OCI-LY7 (cell line): ENCODE results near the gene TTLL10. TPM values are rescaled to one million over a fixed set of nuclear protein-coding genes. Genes with fewer than 3 reads are reported as not detected.

Experiments
- BruUV-seq: library from RNA; stranded (reverse); fragments of 400-500 nt; replicated peaks from 2 replicates; lab custom pipeline; 2021; lab: Mats Ljungman, UMichigan
- CTCF ChIA-PET: fragments of 300-600 bp; sonication (Branson Sonifier 250); formaldehyde crosslinking; loops from one replicate; lab custom pipeline; 2022; ENCODE audit warnings: antibody characterized with exemption; ENCODE audit not compliant: unreplicated experiment; lab: Charles Lee
- POLR2A ChIA-PET: fragments of 300-600 bp; sonication (Branson Sonifier 250); formaldehyde crosslinking; loops from one replicate; lab custom pipeline; 2022; ENCODE audit warnings: antibody characterized with exemption; lab: Charles Lee
- DNase-seq: peaks from one replicate; pipeline ENCODE4 v3.0.0-alpha.2; 2015; ENCODE audit warnings: low spot score
- H2AFZ ChIP-seq: fragments of 200-600 bp; sonication (generic), shearing (Covaris generic); 2 replicates; pipeline ENCODE4 v1.6.1; 2014; ENCODE audit warnings: mild to moderate bottlenecking, antibody characterized with exemption, low read length, moderate library complexity
- H3K27ac ChIP-seq: fragments of 200-600 bp; sonication (generic); 2 replicates; pipeline ENCODE4 v1.5.1; 2014; ENCODE audit warnings: mixed run types, low read depth, mild to moderate bottlenecking, moderate library complexity, low read length, inconsistent platforms; ENCODE audit not compliant: poor library complexity, severe bottlenecking
- H3K36me3 ChIP-seq: fragments of 200-600 bp; sonication (generic); 2 replicates; pipeline ENCODE4 v1.6.1; 2014; ENCODE audit warnings: mild to moderate bottlenecking, antibody characterized with exemption, low read length, moderate library complexity, mixed read lengths; ENCODE audit not compliant: insufficient read depth
- H3K4me1 ChIP-seq: fragments of 200-600 bp; sonication (generic); 2 replicates; pipeline ENCODE4 v1.5.1; 2014; ENCODE audit warnings: mild to moderate bottlenecking, low read length; ENCODE audit not compliant: insufficient read depth, poor library complexity, severe bottlenecking
- H3K4me2 ChIP-seq: fragments of 200-600 bp; sonication (generic); 2 replicates; pipeline ENCODE4 v1.6.1; 2014; ENCODE audit warnings: mild to moderate bottlenecking, low read length
- H3K4me3 ChIP-seq: fragments of 200-600 bp; sonication (generic); 2 replicates; pipeline ENCODE4 v1.5.1; 2014; ENCODE audit warnings: mild to moderate bottlenecking, low read depth, low read length; ENCODE audit not compliant: poor library complexity, severe bottlenecking
- H3K79me2 ChIP-seq: fragments of 200-600 bp; sonication (generic); 2 replicates; pipeline ENCODE4 v1.6.1; 2016; ENCODE audit warnings: low read depth, mild to moderate bottlenecking, low read length, moderate library complexity, mixed read lengths; ENCODE audit not compliant: insufficient read depth
- H3K9me2 ChIP-seq: fragments of 200-600 bp; sonication (generic); 2 replicates; pipeline ENCODE4 v1.6.1; 2016; ENCODE audit warnings: mild to moderate bottlenecking, low read length, mixed read lengths; ENCODE audit not compliant: insufficient read depth
- H3K9me3 ChIP-seq: fragments of 200-600 bp; sonication (generic); 2 replicates; pipeline ENCODE4 v1.6.1; 2014; ENCODE audit warnings: mild to moderate bottlenecking, mixed run types, low read length, mixed read lengths
- H4K20me1 ChIP-seq: fragments of 200-600 bp; sonication (generic); 2 replicates; pipeline ENCODE4 v1.6.1; 2014; ENCODE audit warnings: mild to moderate bottlenecking, antibody characterized with exemption, low read length, moderate library complexity, mixed read lengths; ENCODE audit not compliant: insufficient read depth
- CTCF ChIP-seq: fragments of 200-600 bp; sonication (generic); conservative IDR thresholded peaks from 2 replicates; pipeline ENCODE4 v1.5.1; 2014; ENCODE audit warnings: mild to moderate bottlenecking, antibody characterized with exemption, low read length, moderate library complexity, mixed read lengths
- EZH2phosphoT487 ChIP-seq: fragments of 200-600 bp; sonication (generic); IDR thresholded peaks from 2 replicates; pipeline ENCODE4 v1.6.1; 2018; ENCODE audit warnings: low read depth, borderline replicate concordance, mild to moderate bottlenecking, mixed run types, antibody characterized with exemption, low read length, moderate library complexity, mixed read lengths
- intact Hi-C: fragments of 100-400 bp; cut with micrococcal nuclease; formaldehyde crosslinking; loops from one replicate; pipeline ENCODE4 v1.10.0; 2022; ENCODE audit not compliant: unreplicated experiment
- total RNA-seq, 2 experiments: library from RNA; depleted of rRNA in 1 of 2; stranded (reverse); fragments of >200 nt in 1 of 2; shearing (Covaris generic) in 1 of 2; gene quantifications; 2 replicates each; pipeline ENCODE4 v1.2.3, GENCODE V29; 2014 to 2022

The TTLL10 gene
- total RNA-seq, 2 experiments from 2014 or later, result not detected

DNA sequence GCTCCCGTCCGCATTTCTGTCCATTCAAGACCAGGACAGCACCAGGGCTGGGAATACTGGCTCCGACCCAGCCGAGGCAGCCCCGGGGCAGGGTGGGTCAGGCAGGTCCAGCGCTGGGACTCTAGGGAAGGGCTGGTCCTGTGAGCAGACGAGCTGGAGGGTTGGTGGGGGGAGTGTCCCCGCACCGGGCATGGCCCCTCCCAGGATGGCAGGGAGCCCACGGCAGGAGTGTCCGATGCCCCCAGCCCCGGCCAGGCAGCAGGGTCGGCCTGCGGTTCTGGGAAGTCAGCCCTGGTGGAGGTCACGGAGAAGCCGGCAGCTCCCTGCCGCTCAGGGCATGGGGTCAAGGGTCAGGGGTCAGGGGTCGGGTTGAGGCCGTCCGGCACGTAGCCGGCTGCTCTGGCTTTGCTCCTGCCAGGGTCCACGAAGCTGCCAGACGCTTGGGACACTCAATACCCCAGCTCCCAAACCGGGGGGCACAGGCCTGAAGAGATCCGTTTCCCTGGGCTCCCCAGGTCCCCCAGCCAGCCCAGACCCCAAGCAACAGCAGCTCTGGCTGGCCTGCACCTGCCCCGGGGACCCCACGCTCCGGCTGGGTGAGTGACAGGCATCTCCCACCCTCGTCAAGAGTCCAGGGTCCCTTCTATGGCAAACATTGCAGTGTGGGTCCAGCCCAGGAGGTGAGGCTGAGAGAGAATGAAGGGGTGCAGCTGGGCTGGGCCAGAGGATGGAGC is 66.1 kb downstream of the TTLL10 start:
- no TSS peak for BruUV-seq
- H4K20me1 ChIP-seq, result no peaks in the 10 kb centered on the region
- H3K27ac ChIP-seq, result no peak overlapping the region
- no peak for DNase-seq
- no peaks in the 10 kb centered on the region for H3K9me3 ChIP-seq
- intact Hi-C loops, result loop anchor here (10.0 kb wide), 1 partner anchor 205 kb away; no protein-coding TSS in a partner anchor
- 0 out of 2 replicates have a peak, but pooled peaks cover 1% of the 10 kb centered on the region for H3K79me2 ChIP-seq
- H3K36me3 ChIP-seq, result no peaks in the 10 kb centered on the region
- H2AFZ ChIP-seq, result no peak overlapping the region
- ChIA-PET CTCF (no interaction called here), POLR2A (no interaction called here)
- no peak overlapping the region for H3K4me2 ChIP-seq
- H3K9me2 ChIP-seq, result no peaks in the 10 kb centered on the region
- no peaks in the 10 kb centered on the region for H3K4me1 ChIP-seq
- no peak overlapping the region for H3K4me3 ChIP-seq
- TF ChIP-seq EZH2phosphoT487, result no peak

- no peak overlapping the region for H2AFZ ChIP-seq
- no peaks in the 10 kb centered on the region for H3K79me2 ChIP-seq
- intact Hi-C loops, result no loop called here
- H3K9me3 ChIP-seq, result no peaks in the 10 kb centered on the region
- H3K9me2 ChIP-seq, result no peaks in the 10 kb centered on the region
- no peak overlapping the region for H3K4me2 ChIP-seq
- no peak overlapping the region for H3K4me3 ChIP-seq
- no peaks in the 10 kb centered on the region for H3K36me3 ChIP-seq
- DNase-seq, result no peak
- H3K27ac ChIP-seq, result no peak overlapping the region
- ChIA-PET CTCF (no interaction called here), POLR2A (no interaction called here)
- TF ChIP-seq CTCF (no peak), EZH2phosphoT487 (no peak)
- H3K4me1 ChIP-seq, result no peaks in the 10 kb centered on the region
- no peaks in the 10 kb centered on the region for H4K20me1 ChIP-seq
- BruUV-seq, result no TSS peak
These were observed 66.7 kb downstream of the TTLL10 start for GRCh38 chr1:1240348-1240732.

DNA sequence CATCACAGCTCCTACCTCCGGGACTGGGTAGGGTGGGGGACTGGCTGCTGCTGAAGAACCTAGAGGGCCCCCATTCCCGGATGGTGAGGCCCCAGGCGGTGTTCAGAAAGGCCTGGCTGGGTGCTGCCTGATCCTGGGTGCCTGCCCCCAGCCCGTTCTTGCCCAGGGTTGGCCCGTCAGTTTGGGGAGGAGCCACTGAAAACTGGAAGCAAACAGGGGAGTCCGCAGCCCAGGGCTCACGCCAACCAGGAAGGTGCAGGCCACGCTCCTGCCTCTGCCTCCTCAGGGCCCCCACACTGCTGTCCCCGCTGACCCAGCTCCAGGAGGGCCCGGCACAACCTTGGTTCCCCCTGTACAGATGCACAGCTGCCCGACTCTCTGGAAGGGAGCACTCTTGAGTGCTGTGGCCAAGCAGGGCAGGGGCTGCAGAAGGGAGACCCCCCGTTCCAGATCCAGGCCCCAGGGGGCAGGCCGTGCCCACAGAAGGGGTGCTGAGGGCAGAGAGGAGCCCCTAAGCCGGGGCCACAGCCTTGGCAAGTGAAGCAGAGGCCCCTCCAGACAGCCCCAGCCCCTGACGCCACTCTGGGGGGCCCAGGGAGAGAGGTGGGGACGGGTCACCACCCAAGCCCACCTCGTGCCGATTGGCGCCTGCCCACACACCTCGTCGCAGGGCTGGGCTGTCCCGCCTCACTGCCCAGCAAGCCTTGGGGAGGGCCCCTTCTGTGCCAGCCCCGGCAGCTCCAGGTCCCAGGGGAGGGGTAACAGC is 67.3 kb downstream of the TTLL10 start:
- intact Hi-C loops, result no loop called here
- H3K4me2 ChIP-seq, result no peak overlapping the region
- no peak for TF ChIP-seq CTCF
- TF ChIP-seq EZH2phosphoT487, result no peak
- ChIA-PET CTCF (no interaction called here), POLR2A (no interaction called here)
- H2AFZ ChIP-seq, result no peak overlapping the region
- H3K4me3 ChIP-seq, result no peak overlapping the region
- DNase-seq, result no peak
- H3K79me2 ChIP-seq, result no peaks in the 10 kb centered on the region
- no peak overlapping the region for H3K27ac ChIP-seq
- BruUV-seq, result no TSS peak
- no peaks in the 10 kb centered on the region for H4K20me1 ChIP-seq
- no peaks in the 10 kb centered on the region for H3K36me3 ChIP-seq
- H3K4me1 ChIP-seq, result no peaks in the 10 kb centered on the region
- H3K9me3 ChIP-seq, result no peaks in the 10 kb centered on the region
- H3K9me2 ChIP-seq, result no peaks in the 10 kb centered on the region
